IPS DF 19.7 (cell line): ENCODE results near the gene HS3ST6.
"Not testable (repeated sequence)": the region's sequence is repeated elsewhere in the genome, so short reads cannot be mapped to it uniquely, and the experiment has no call there.

Source experiments
- DNase-seq: peaks from one replicate; pipeline ENCODE4 v3.0.0-alpha.2; 2013; ENCODE audit warnings: low read depth, low spot score

The HS3ST6 gene

DNA sequence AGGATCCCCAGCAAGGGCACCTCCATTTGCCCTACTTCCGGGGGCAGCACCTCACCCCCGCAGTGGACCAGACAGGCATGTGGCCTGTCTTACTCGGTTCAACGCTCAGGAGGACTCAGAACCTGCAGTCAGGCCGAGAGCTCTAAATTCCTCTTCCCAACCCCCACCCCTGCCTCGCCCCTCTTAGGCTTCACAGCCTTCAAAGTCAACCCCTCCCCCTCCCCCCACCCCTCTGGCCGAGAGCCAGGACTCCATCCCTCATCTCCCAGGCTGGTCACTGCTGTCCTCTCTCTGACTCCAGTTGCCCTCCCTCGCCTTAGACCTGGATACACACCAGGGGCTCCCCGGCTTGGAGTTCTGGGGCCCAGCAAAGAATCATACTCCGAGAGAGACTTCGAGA is 8.1 kb upstream of the HS3ST6 start:
- no peak for DNase-seq

DNA sequence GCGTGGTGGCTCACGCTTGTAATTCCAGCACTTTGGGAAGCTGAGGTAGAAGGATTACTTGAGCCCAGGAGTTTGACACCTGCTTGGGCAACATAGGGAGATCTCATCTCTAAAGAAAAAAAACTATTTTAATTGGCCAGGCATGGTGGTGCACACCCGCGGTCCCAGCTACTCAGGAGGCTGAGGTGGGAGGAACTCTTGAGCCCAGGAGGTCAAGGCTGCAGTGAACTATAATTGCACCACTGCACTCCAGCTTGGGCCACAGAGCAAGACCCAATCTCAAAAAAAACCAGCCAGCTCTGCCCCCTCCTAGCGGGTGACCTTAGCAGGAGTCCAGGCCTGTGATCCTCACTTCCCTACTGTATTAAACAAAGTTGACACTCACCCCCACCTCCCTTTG is 5.9 kb upstream of the HS3ST6 start:
- no peak for DNase-seq

DNA sequence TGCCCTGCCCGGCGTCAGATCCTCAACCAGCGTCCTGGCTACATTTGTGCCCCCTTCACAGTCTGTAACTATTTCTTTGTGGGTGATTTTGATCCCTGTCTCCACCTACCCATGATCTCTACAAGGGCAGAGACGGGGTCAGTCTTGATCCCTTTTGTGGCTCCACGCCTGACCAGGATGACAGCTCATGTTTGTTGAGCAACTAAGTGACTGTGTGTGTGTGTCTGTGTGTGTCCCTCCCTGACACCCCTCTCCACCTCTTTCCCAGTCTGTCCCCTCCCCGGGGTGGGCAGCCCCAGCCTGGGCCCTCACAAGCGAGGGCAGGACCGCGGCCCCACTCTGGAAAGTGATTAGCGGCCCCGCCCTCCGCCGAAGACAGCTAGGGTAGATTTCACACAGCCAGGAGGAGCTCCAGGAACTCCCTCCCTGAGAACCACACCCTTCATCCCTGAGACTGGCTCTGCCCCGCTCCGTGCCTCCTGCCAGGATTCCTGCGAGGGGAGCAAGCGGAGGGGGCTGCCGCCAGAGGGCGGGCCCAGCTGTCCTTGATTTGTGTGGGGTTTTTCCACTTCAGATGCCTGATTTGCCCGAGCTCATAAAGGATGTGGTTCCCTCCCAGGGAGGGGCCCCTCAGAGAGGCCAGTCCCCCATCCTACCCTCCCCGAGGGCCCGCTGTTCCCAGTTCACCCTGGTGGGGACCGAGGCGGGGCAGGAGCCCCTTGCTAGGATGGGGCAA is 5.3 kb upstream of the HS3ST6 start:
- DNase-seq = no peak

DNA sequence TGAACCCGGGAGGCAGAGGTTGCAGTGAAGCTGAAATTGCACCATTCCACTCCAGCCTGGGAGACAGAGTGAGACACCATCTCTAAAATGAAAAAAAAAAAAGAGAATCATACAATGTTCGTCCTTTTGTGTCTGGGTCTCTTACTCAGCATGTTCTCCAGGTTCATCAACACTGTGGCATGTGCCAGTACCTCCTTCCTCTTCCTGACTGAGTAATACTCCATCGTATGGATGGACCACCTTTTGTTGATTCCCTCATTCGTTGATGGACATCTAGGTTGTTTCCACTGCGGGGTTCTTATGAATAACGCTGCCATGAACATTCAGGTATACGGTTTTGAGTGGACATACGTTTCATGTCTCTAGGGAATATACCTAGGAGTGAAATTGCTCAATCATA is 4.1 kb upstream of the HS3ST6 start:
- DNase-seq = no peak

DNA sequence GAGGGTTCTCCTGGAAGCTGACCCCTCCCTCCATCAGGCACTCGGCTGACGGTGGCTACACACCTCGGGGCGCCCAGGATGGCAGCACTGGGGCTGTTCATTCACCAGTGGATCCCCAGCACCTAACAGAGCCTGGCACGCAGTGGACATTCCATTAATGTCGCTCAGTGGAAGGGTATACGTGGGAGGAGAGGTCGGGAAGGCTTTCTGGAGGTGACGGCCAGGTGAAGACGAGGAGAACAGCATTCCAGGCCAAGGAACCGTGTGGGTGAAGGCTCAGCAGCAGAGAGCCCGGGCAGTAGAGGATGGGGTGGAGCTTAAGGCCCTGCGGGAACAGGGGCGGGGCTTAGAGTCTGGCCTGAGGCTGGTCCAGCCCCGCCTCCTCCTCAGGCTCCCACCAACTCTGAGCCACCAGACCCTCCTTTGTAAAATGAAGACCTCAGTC is 2.5 kb upstream of the HS3ST6 start:
- DNase-seq = no peak

DNA sequence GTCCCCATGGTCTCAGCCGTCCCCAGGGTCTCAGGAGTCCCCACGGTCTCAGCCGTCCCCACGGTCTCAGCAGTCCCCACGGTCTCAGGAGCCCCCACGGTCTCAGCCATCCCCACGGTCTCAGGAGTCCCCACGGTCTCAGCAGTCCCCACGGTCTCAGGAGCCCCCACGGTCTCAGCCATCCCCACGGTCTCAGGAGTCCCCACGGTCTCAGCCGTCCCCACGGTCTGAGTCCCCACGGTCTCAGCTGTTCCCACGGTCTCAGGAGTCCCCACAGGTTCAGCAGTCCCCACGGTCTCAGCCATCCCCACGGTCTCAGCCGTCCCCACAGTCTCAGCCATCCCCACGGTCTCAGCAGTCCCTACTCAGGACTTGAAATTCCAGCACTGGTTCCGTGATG is 1.9 kb upstream of the HS3ST6 start:
- not testable (repeated sequence) for DNase-seq

DNA sequence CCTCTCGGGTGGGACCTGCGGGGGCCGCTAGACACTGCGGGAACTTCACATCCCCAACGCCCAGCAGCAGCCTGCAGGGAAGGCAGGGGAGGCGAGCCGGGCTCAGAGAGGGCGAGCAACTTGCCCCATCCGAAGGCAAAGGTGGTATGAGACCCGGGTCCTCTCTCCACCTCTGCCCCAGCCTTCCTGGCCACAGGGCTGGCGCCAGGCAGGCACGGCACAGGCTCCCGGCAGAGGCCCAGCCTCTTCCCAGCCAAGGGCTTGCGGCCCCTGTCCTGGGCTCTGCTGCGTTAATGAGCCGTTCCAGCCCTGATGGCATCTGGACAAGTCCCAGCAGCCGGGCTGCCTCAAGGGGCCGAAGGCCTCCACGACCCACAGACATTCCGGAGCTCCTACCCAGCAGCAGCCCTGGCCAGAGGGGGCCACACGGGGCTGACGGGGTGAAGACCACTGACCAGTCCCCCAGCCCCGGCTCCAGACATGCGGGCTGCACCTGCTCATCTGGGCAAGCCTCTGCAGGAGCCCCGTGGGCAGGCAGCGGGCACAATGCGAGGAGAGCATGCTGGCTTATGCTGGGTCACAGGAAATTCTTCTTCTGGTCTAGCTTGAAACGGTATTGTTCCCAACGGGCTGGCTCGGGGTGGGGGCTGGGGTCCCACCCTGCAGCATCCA is 1.2 kb upstream of the HS3ST6 start:
- DNase-seq = no peak

DNA sequence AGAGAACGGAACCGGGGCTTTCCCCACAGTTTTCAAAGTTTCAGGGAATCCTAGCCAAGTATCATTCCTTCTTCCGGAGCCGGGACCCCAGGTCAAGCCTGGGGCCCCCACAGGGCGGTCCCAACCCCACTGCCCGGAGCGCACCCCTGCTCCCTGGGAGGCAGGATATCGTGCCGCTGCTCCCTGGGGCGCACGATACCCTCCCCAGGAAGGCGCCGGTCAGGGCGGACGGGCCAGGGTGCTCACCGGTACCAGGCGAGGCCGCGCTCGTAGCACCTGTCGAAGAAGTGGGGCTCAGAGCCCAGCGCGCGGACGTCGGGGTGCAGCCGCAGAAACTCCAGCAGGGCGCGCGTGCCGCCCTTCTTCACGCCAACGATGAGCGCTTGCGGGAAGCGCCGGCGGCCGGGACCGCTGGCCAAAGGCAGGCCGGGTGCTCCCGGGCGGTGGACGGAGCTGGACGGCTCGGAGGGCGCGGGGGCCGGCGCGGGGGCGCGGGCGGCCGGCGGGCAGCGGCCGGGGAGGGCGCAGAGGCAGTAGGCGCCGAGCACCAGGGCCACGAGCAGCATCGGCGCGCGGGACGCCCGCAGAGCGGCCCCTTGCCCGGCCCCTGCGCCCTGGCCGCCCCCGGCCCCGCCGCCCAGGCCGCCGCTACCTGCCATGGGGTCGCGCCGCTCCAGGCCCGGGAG is 407 bp downstream of the HS3ST6 start:
- no peak for DNase-seq

DNA sequence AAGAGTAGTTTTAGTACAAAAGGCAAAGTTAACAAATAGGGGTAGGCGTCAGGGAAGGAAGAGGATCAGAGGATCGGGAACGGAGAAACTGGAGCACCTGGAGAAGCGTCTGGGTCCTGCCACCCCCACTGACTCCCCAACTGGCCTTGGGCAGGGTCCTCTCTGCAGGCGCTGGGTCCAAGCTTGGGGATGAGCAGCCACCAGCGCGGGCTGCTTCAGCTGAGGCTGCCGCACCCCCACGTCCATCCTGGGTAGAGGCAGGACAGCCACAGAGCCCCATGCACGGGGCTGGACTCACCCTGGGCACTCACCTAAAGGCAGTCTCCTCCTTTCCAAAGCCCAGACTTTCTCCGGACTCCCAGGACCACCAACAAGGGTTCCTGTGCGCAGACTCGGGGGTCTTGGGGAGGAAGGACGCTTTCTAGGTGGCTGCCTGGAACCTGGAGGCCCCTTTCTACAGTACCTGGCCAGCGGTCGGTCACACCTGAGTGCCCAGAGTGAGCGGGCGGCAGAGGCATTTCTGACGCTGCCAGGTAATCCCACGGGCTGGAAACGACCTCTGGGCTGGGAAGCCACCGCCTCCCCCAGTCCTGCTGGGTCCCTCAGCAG is 1.1 kb downstream of the HS3ST6 start:
- no peak for DNase-seq

DNA sequence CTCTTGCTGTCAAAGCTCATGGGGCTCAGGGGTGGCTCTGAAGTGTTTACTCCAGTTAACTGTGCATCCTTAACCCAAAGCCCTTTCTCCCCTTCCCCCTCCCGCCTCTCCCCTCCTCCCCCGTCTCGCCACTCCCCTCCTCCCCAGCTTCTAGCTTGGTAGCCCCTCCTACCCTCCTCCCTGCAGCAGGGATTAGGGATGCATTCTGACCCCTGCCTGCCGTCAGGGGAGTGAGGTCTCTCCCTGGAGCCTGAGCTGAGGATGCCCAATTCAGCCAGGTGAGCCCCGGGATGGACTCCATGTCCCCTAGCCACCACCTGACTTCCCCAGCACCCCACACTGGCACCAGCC is 1.6 kb downstream of the HS3ST6 start:
- DNase-seq = no peak

DNA sequence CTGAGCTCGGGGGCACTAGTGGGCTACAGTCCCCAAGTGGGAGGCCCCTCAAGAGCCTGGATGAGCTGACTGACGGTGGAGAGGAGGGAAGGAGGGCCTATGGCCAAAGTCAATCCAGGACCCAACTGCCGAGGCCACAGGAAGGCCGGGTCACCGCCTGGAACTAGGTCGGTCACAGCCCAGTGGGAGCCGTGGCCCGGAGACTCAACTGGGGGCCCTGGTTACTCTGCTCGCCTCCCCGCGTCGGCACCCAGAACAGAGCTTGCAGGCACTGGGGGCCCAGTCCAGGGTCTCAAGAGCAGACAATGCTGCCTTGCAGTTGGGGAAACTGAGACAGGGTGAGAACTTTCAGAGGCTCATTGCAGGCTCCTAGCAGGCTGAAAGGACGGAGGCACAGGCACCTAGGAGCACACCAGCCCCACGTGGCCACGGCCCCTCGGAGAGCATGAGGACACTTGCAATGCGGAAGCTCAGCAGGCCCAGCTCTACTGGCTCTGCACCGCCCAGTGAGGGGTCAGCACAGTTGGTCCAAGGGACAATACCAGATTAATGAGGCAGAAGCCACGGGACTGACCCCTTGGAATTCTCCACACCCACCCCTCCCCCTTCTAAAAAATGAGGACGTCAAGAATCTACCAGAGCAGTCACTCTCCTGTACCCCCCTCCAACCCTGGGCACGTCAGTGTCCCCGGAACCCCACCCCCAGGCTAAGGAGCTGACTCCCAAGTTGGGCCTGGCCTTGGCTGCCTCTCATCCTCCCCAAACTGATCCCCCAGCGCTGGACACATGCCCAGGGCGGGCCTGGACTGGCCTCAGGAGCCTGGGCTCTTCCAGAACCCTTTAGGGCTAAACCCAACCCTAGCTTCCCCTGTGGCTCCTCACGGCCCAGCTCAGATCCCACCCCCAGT is 2.2 kb downstream of the HS3ST6 start:
- no peak for DNase-seq

DNA sequence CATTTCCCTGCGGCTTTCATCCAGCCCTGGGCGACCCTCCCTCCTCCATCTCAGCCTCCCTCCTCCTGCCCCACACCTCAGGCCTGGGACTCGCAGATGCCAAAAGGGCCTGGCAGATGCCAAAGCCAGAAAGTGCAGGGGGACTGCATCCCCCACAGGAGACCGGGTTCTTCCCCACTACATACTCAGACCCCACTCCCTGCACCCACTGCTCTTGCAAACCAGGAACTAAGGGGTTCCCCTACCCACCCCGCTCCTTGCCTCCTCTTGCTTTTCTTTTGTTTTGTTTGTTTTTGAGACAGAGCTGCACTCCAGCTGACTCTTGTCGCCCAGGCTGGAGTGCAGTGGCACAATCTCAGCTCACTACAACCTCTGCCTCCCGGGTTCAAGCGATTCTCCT is 3.2 kb downstream of the HS3ST6 start:
- DNase-seq = no peak

DNA sequence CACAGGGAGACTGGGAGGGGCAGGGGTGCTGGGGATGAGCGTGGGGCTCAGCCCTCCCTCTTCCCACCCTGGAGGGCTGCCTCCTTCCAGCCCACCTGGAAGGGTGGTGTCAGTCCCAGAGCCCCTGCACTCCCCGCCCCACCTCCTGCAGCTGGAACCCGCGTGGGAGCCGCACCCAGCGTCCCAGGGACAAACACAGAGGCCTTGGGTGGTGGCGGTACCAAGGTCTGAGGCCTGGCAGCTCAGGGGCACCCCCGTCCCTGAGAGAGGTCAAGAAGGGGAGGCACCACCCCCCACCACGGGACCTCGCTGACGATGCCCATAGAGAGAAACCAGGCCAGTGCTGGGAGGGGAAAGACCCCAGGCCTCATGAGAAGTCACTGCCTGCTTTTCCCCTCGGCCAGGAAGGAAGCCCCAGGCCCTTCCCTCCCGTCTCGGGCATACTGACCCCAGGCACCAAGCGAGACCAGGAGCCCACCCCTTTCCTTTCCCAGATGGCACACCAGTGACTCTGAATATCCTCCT is 4.1 kb downstream of the HS3ST6 start:
- no peak for DNase-seq

DNA sequence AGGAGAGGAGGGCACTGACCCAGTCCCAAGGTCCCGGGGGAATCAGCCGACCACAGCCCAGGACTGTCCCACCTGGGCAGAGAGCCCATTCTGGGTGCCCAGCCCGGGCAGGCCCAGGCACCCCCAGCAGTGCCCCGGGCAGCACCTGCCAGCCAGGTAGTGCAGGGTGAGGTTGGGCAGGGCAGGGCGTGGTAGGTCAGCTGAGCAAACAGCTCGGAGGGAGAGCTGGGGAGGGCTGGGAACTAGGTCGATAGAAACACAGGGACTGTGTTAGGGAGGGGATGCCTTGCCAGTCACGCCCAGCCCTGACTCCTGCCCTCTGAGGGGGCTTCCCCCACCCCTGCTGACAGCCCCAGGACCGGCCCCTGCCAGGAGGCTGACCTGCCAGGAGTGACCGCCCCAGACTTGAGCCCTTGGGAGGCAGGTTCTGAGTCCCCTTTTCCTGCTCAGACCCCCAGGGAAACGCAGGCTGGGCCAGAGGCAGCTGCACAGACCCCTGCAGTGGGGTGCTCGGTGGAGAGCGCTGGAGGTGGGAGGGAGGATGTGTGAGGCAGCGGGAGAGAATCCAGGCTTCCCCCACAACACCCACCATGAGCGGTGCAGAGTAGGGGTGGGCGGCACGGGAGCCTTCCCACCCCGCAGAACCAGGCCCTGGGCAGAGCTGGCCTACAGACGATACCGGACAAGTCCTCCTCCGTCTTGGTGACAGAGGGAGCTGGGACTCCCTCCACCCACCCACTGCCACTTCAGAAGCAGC is 4.7 kb downstream of the HS3ST6 start:
- no peak for DNase-seq

DNA sequence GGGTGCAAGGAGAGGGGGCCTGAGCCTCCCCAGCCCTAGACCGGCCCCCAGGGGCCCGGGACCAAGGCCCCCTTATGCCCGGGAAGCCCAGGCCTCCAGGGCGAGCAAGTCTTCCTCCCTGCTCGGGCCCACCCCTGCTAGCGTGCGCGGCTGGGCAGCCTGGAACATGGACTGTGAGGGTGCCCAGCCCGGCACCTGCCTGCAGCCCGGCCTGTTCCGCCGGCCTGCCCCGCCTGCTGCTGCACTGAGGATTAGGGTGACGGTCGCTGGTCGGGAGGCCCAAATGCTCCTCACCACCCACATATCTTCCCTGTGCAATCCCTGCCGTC is 6.0 kb downstream of the HS3ST6 start:
- DNase-seq = no peak

DNA sequence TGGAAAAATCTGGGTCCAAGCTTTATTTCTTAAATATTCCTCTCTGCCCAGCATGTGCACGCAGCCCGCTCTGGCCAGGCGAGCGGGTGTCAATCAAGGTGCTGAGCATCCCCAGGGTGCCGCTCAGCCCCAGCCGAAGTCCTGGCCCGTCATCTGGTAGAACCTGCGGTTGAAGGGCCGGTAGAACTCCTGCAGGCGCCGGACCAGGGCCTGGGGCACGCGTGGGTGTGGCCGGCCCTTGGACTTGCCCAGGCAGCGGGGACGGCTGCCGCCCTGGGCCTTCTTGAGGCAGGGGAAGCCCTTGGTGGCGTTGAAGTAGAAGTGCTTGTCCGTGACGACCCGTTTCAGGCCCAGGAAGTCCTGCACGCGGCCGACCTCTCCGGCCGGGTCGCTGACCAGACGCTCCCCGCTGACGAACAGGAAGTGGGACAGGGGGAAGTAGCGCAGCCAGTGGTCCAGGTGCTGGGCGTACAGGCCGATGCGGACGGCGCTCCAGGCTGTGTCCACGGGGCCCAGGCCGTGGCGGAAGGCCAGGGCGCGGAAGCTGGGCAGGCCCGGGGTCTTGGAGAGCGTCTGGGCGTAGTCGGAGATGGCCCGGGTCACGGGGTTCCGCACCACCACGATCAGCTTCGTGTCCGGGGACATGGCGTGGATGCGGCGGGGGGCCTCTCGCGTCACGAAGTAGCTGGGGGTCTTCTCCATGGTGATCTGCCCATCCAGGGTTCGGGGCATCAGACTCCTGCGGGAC is 6.6 kb downstream of the HS3ST6 start:
- no peak for DNase-seq

DNA sequence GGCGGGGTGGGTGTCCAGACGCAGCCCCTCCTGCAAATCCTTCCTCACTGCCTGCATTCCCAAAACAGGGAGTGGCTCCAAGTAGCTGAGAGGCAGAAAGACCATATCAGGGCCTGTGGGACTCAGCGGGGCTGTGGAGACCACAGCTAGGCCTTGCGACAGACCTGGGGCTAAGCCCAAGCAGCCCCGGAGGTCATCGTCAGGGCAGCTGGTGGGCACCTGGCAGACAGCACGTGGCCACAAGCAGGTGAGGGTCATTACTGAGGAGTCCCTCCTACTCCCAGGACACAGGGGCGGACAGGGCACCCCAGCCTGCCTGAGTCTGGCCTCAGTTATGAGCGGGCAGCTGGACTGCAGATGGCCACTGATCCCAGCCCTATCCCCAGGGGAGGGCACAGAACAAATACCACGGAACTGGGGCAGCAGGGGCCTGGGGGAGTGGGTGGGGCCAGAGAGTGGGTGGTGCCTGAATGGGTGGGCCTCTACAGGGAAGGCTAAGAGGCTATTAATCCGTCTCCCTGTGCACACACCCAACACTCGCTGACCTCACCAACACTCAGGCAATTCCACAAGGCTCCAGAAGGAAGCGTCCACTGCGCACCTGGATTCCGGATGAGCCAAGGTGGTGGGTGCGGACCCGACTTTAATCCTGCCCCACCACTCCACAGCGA is 8.5 kb downstream of the HS3ST6 start:
- no peak for DNase-seq

DNA sequence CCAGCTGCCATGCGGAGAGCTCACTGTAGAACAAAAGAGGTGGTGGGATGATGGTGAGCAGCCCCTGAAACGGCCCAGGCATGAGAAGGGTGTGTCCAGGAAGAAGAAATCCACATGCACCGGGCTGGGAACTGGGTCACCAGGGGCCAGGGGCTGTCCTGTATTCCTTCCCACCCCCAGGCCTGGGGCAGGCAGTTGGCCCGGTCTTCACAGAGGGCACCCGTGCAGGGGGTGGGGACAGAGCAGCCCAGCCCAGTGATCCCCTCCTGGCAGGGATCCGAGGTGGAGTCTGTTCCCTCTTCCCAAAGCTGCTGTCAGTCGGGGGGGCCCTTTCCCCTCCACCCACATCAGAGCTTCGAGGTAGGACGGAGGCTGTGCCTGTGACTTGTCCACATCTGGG is 9.2 kb downstream of the HS3ST6 start:
- no peak for DNase-seq

DNA sequence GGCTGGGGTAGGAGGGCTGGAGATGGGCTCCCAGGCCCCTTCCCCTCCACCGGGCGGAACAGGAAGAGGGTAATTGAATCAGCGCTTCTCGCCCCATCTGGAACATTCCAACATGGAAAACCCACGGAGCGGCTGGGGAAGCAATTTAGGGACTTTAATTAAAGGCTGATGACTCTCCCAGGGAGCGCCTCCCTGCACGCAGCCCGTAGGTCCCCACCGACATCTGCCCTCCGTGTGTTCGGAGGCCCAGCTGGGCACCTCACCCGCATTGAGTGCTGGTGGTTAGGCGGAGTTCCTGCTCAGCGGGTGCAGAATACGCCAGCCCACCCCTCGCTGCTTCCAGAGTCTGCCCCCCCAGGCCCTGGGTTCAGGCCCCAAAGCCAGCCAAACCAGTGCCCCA is 10.0 kb downstream of the HS3ST6 start:
- no peak for DNase-seq
